DMS53 treated with DMSO at 0.1 percent for 48 hours (cell line): ENCODE data around the gene NEK2.
"Not testable (repeated sequence)": the region's sequence is repeated elsewhere in the genome, so short reads cannot be mapped to it uniquely, and the experiment has no call there.

Experiments used
- DNase-seq: peaks from one replicate; lab custom pipeline; 2025; ENCODE audit not compliant: unreplicated experiment; lab: John Stamatoyannopoulos, UW

The NEK2 gene

DNA sequence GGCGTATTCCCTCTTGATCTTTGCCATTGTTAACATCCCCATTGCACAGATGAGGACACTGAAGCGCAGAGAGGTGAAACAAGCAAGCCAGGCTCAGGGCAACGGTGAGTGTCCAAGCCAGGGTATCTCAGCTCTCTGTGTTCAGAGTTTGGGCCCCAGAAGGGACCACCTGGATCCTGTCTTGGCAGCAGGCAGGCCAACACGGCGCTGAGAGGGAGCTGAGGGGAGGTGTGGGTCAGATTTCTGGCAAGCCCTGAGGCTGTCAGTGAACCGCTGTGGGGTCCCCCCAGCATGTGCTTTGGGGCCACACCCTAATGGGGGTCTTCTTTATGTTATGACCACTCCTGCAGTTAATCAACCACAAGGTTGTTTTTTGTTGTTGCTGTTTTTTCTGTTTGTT is 23.1 kb downstream of the NEK2 start:
- no peak for DNase-seq

DNA sequence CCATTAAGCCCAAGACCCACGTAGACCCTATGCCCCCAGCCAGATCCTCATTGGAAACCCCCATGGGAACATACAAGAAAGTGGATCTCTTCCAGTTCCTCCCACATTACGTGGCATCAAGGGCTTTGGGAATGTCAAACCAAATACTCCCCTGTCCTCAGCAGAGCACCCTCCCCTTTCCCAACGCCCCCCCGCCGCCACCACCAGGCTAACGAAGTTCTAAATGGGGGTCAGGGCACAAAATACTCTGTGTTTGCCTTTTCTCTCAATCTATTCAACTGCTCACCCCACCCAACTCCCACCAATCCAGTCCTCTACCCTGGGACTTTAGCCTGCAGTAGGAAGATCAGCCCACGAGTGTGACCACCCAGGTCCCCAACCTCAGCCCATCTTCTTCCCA is 24.5 kb downstream of the NEK2 start:
- no peak for DNase-seq

- no peak for DNase-seq
Observed at GRCh38 chr1:211648980-211649934, 26.2 kb downstream of the NEK2 start.

GRCh38 chr1:211648336-211648735 is 27.1 kb downstream of the NEK2 start:
- peak; percentile 19 for DNase-seq

GRCh38 chr1:211647711-211648121 is 27.7 kb downstream of the NEK2 start:
- no peak for DNase-seq

GRCh38 chr1:211646566-211646965 is 28.9 kb downstream of the NEK2 start:
- DNase-seq: no peak

GRCh38 chr1:211645601-211646000 is 29.8 kb downstream of the NEK2 start:
- DNase-seq: not testable (repeated sequence)

GRCh38 chr1:211644653-211645052 is 30.8 kb downstream of the NEK2 start:
- no peak for DNase-seq

- DNase-seq: peak; percentile 79
Observed at GRCh38 chr1:211643324-211644212, 31.9 kb downstream of the NEK2 start.

DNA sequence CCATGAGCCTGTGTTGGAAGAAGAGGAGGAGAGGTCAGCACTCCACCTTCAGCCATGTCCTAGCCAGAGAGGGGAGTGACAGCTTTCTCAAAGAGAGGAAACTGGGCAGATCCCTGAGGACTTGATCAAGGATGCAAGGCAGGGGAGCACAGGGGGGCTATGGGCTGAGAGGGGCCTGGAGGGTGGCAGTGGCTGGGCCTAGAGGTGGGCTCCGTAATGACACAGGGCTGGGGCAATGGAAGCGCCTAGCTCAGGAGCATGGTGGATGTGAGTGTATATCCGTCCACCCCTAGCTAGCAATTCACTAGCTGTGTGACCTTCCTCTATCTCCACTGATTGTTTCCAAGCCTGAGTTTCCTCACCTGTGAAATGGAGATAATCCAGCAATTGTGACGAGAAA is 32.6 kb downstream of the NEK2 start:
- no peak for DNase-seq

GRCh38 chr1:211641942-211642341 is 33.5 kb downstream of the NEK2 start:
- no peak for DNase-seq

DNA sequence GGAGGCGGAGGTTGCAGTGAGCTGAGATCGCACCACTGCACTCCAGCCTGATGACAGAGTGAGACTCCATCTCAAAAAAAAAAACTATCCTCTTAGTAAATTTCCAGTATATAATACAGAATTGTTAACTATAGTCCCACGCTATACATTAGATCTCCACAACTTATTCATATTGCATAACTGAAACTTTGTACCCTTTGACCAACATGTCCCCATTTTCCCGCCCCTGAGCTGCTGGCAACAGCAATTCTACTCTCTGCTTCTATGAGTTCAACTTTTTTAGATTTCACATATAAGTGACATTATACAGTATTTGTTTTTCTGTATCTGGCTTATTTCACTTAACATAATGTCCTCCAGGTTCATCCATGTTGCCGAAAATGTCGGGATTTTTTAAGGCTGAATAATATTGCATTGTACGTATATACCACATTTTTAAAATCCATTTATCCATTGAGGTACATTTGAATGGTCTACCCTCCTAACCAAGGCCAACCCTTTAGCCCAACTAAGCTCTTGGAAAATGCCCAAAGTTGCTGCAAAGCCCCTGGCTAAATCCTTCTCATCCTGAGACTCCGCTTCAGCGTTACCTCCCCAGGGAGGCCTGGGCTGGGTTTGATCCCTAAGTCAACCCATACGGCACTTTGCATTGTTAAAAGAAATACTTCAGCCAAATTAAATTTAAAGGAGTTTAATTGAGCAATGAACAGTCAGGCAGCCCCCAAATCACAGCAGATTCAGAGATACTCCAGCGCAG is 34.2 kb downstream of the NEK2 start:
- DNase-seq: no peak

GRCh38 chr1:211640301-211640630 is 35.2 kb downstream of the NEK2 start:
- no peak for DNase-seq

DNA sequence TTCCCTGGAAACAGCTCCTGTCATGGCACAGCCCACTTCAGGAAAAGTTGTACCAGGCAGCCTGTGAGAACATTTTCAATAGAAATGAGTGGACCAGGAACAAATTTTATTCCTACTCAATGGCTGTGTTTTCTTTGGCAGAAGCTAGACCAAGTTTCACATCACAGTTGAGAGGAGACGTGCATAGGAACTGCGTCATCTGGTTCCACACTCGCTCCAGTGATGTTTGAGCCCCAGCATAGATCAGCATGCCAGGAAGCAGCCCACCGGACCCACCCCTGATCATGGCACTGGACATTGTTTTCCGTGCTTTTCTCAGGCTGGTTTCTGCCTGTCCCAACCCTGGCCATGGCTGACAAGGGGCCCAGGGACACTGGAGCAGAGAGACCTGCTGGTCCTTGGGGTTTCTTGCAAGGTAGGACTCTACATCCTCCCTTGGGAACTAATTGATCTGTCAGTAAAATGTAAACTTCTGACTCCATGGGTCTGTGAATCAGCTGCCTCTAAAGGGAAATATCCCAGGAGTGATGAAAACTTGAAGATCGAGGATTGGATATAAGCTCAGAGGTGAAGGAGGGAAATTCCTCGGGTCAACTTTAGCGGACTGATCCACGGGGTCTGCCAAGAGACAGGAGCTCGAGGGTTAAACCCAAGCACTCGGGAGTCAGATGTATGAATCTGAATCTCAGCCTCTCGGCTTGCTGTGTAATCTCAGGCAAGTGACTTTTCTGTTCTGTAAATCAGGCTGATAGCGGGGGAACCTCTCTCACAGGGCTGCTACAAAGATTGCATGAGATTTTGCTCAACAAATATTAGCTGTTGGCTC is 35.7 kb downstream of the NEK2 start:
- no peak for DNase-seq

- DNase-seq: no peak
Observed at GRCh38 chr1:211638689-211639101, 36.7 kb downstream of the NEK2 start.

GRCh38 chr1:211638246-211638645 is 37.2 kb downstream of the NEK2 start:
- no peak for DNase-seq

GRCh38 chr1:211637066-211637465 is 38.4 kb downstream of the NEK2 start:
- DNase-seq: no peak

GRCh38 chr1:211636575-211637029 is 38.8 kb downstream of the NEK2 start:
- DNase-seq: not testable (repeated sequence)

DNA sequence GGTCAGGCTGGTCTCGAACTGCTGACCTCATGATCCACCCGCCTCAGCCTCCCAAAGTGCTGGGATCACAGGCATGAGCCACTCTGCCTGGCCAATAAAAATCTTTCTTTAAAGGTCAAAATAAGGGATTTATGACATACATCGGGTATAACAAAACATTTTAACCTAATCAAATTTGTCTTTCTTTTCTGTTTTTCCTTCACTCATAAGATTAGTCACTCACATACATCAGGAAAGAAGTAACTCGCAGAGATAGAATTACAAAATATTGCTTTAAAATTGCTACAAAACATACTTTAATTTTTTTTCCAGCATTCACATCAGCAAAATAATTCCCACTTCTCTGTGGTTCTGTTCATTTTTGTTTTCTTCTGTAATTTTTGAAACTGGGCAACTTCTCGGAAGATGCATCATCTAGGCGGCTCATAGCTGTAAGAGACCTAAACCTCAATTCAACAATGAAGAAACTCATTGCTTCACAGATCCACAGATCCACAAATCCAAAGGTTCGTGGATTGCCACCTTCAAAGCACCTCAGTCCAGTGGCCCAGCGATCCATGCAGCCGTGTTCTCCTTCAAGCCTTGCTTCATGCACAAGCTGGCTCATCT is 39.7 kb downstream of the NEK2 start:
- DNase-seq: no peak

GRCh38 chr1:211634931-211635330 is 40.5 kb downstream of the NEK2 start:
- DNase-seq: no peak
